DOHH2 (cell line): ENCODE data around the gene ARFGAP2.

Source experiments
- H3F3A ChIP-seq: fragments of 200-600 bp; sonication (generic), shearing (Covaris generic); 2 replicates; pipeline ENCODE4 v1.6.0; 2016; ENCODE audit warnings: antibody characterized with exemption, mild to moderate bottlenecking; ENCODE audit not compliant: control insufficient read depth, insufficient read depth
- H3K27ac ChIP-seq: fragments of 200-600 bp; sonication (generic); 2 replicates; pipeline ENCODE4 v1.5.1; 2014; ENCODE audit warnings: low read depth, mild to moderate bottlenecking, low read length, moderate library complexity
- H3K27me3 ChIP-seq: fragments of 200-600 bp; sonication (generic); 2 replicates; pipeline ENCODE4 v1.6.1; 2014; ENCODE audit warnings: mild to moderate bottlenecking, low read length, mixed read lengths; ENCODE audit not compliant: control insufficient read depth
- H3K36me3 ChIP-seq: fragments of 200-600 bp; sonication (generic); 2 replicates; pipeline ENCODE4 v1.6.1; 2014; ENCODE audit warnings: mild to moderate bottlenecking, low read length, moderate library complexity, mixed read lengths; ENCODE audit not compliant: control insufficient read depth
- H3K4me1 ChIP-seq: fragments of 200-600 bp; sonication (generic); 2 replicates; pipeline ENCODE4 v1.6.1; 2014; ENCODE audit warnings: mild to moderate bottlenecking, low read length, mixed read lengths; ENCODE audit not compliant: control insufficient read depth
- H3K4me2 ChIP-seq: fragments of 200-600 bp; sonication (generic); 2 replicates; pipeline ENCODE4 v1.6.0; 2014; ENCODE audit warnings: mild to moderate bottlenecking, low read length, moderate library complexity
- H3K4me3 ChIP-seq: fragments of 200-600 bp; sonication (generic); 2 replicates; pipeline ENCODE4 v1.5.1; 2014; ENCODE audit warnings: mild to moderate bottlenecking, low read length, mixed read lengths
- H3K79me2 ChIP-seq: fragments of 200-600 bp; sonication (generic); 2 replicates; pipeline ENCODE4 v1.6.1; 2014; ENCODE audit warnings: mild to moderate bottlenecking, low read length, mixed read lengths; ENCODE audit not compliant: control insufficient read depth
- H3K9me2 ChIP-seq: fragments of 200-600 bp; sonication (generic); replicated peaks from 2 replicates; pipeline ENCODE4 v1.6.1; 2014; ENCODE audit warnings: mild to moderate bottlenecking, low read length, mixed read lengths; ENCODE audit not compliant: control insufficient read depth
- H3K9me3 ChIP-seq: fragments of 200-600 bp; sonication (generic); 2 replicates; pipeline ENCODE4 v1.6.1; 2014; ENCODE audit warnings: antibody characterized with exemption, low read length, mixed read lengths; ENCODE audit not compliant: control insufficient read depth, insufficient read depth
- H4K20me1 ChIP-seq: fragments of 200-600 bp; sonication (generic); 2 replicates; pipeline ENCODE4 v1.6.0; 2014; ENCODE audit warnings: low read depth, mild to moderate bottlenecking, antibody characterized with exemption, low read length, moderate library complexity; ENCODE audit not compliant: control insufficient read depth, insufficient read depth
- CTCF ChIP-seq: fragments of 200-600 bp; sonication (generic); IDR thresholded peaks from one replicate; pipeline ENCODE4 v1.5.1; 2014; ENCODE audit warnings: antibody characterized with exemption, mild to moderate bottlenecking, low read depth, low read length; ENCODE audit not compliant: poor library complexity, severe bottlenecking
- EZH2phosphoT487 ChIP-seq: fragments of 200-600 bp; sonication (generic); IDR thresholded peaks from 2 replicates; pipeline ENCODE4 v1.6.1; 2017; ENCODE audit warnings: borderline replicate concordance, mild to moderate bottlenecking, antibody characterized with exemption, low read length, moderate library complexity, mixed read lengths

ARFGAP2 gene

GRCh38 chr11:47136921-47137320 is 39.8 kb downstream of the ARFGAP2 start:
- no peak for TF ChIP-seq EZH2phosphoT487
- TF ChIP-seq CTCF: no peak

GRCh38 chr11:47136327-47136726 is 40.4 kb downstream of the ARFGAP2 start:
- H3K4me2 ChIP-seq: no peak overlapping the region
- TF ChIP-seq CTCF (no peak), EZH2phosphoT487 (no peak)

More at GRCh38 chr11:47136921-47137320, 39.8 kb downstream of the ARFGAP2 start:
- Histone ChIP-seq H3K27ac (no peak overlapping the region), H3K9me3 (no peaks in the 10 kb centered on the region), H3K4me1 (no peaks in the 10 kb centered on the region), H3K36me3 (no peaks in the 10 kb centered on the region), H3K9me2 (no peaks in the 10 kb centered on the region), H4K20me1 (no peaks in the 10 kb centered on the region), H3K4me3 (no peak overlapping the region), H3K4me2 (no peak overlapping the region), H3F3A (no peaks in the 10 kb centered on the region), H3K27me3 (no peaks in the 10 kb centered on the region), H3K79me2 (no peaks in the 10 kb centered on the region)

GRCh38 chr11:47132981-47133380 is 43.7 kb downstream of the ARFGAP2 start:
- Histone ChIP-seq H3K27ac (no peak overlapping the region), H3K9me2 (no peaks in the 10 kb centered on the region), H3K4me1 (0 out of 2 replicates have a peak, but pooled peaks cover 3% of the 10 kb centered on the region), H3K4me2 (no peak overlapping the region), H3K9me3 (no peaks in the 10 kb centered on the region), H3K79me2 (no peaks in the 10 kb centered on the region), H4K20me1 (no peaks in the 10 kb centered on the region), H3F3A (no peaks in the 10 kb centered on the region), H3K4me3 (no peak overlapping the region), H3K27me3 (no peaks in the 10 kb centered on the region), H3K36me3 (no peaks in the 10 kb centered on the region)
- TF ChIP-seq EZH2phosphoT487: no peak
- TF ChIP-seq CTCF: no peak

More at GRCh38 chr11:47136327-47136726, 40.4 kb downstream of the ARFGAP2 start:
- Histone ChIP-seq H3F3A (no peaks in the 10 kb centered on the region), H3K27ac (no peak overlapping the region), H3K4me1 (no peaks in the 10 kb centered on the region), H3K4me3 (no peak overlapping the region), H3K9me2 (no peaks in the 10 kb centered on the region), H3K79me2 (no peaks in the 10 kb centered on the region), H3K36me3 (no peaks in the 10 kb centered on the region), H3K27me3 (no peaks in the 10 kb centered on the region), H4K20me1 (no peaks in the 10 kb centered on the region), H3K9me3 (no peaks in the 10 kb centered on the region)

DNA sequence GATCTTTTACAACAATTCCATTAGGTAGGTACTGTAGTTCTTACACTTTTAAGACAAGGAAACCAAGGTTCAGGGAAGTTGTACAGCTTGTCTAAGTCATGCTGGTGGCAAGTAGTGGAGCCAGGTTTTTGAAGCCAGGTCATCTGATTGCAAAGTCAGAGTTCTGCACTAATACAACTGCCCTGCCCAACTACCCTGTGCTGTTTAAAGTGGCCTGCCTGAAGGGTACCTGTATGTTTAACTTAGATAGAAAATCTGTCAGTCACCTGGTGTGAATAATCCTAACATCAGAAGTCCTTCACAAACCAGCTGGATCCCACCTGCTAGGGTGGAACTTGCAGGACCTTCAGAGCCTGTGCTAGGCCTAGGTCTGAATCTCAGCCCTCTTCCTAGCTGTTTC is 44.2 kb downstream of the ARFGAP2 start:
- Histone ChIP-seq H4K20me1 (no peaks in the 10 kb centered on the region), H3K79me2 (no peaks in the 10 kb centered on the region), H3K4me3 (no peak overlapping the region), H3K4me2 (no peak overlapping the region), H3K27ac (no peak overlapping the region), H3K4me1 (0 out of 2 replicates have a peak, but pooled peaks cover 3% of the 10 kb centered on the region), H3K9me3 (no peaks in the 10 kb centered on the region), H3K9me2 (no peaks in the 10 kb centered on the region), H3K36me3 (no peaks in the 10 kb centered on the region), H3K27me3 (no peaks in the 10 kb centered on the region), H3F3A (no peaks in the 10 kb centered on the region)
- no peak for TF ChIP-seq CTCF
- TF ChIP-seq EZH2phosphoT487: no peak
